Keratinocyte (primary cell): Measurements from ENCODE around the gene VSIG8. TPM values are rescaled to one million over a fixed set of nuclear protein-coding genes. Genes with fewer than 3 reads are reported as not detected.

Experiments used
- DNase-seq: peaks from one replicate; pipeline ENCODE4 v3.0.0-alpha.2; 2011; ENCODE audit warnings: low read depth, missing footprints, low spot score
- FAIRE-seq: peaks from 2 replicates; lab custom pipeline; 2011; peaks lifted over from hg19 to GRCh38; lab: Jason Lieb, UNC
- H2AFZ ChIP-seq: 2 replicates; pipeline ENCODE4 v1.6.0; 2012; ENCODE audit warnings: low read length, control low read depth, inconsistent platforms; ENCODE audit not compliant: control insufficient read depth
- H3K27ac ChIP-seq: 2 replicates; pipeline ENCODE4 v1.5.1; 2011; ENCODE audit warnings: low read length; ENCODE audit not compliant: control insufficient read depth, insufficient read depth
- H3K27me3 ChIP-seq: 3 replicates; pipeline ENCODE4 v1.6.0; 2011; ENCODE audit warnings: low read length; ENCODE audit not compliant: control insufficient read depth, insufficient read depth; ENCODE audit errors: extremely low read depth
- H3K36me3 ChIP-seq, 2 experiments: 2 replicates in 1 of 2; 3 replicates in 1 of 2; pipeline ENCODE4 v1.5.1; 2011; ENCODE audit warnings: low read length in 2 of 2, mild to moderate bottlenecking in 1 of 2; ENCODE audit not compliant: control insufficient read depth in 2 of 2, insufficient read depth in 2 of 2; ENCODE audit errors: extremely low read depth in 1 of 2
- H3K4me1 ChIP-seq: 3 replicates; pipeline ENCODE4 v1.5.1; 2011; ENCODE audit warnings: low read length; ENCODE audit not compliant: control insufficient read depth, insufficient read depth; ENCODE audit errors: extremely low read depth
- H3K4me2 ChIP-seq: 3 replicates; pipeline ENCODE4 v1.6.0; 2011; ENCODE audit warnings: low read depth, low read length; ENCODE audit not compliant: control insufficient read depth, insufficient read depth; ENCODE audit errors: extremely low read depth
- H3K4me3 ChIP-seq, 3 experiments: fragments of 200-600 bp in 1 of 3; sonication (generic) in 1 of 3; 2 replicates in 2 of 3; 3 replicates in 1 of 3; pipeline ENCODE4 v1.5.1; 2011 to 2016; ENCODE audit warnings: low read length in 3 of 3, mild to moderate bottlenecking in 3 of 3, control low read depth in 2 of 3, inconsistent platforms in 1 of 3, low read depth in 1 of 3, mixed read lengths in 1 of 3, mixed run types in 1 of 3, moderate library complexity in 1 of 3; ENCODE audit not compliant: control insufficient read depth in 2 of 3, insufficient read depth in 2 of 3; ENCODE audit errors: extremely low read depth in 1 of 3
- H3K79me2 ChIP-seq: 2 replicates; pipeline ENCODE4 v1.6.0; 2012; ENCODE audit warnings: low read length; ENCODE audit not compliant: control insufficient read depth, insufficient read depth
- H3K9ac ChIP-seq: 3 replicates; pipeline ENCODE4 v1.6.0; 2011; ENCODE audit warnings: low read length; ENCODE audit not compliant: control insufficient read depth, insufficient read depth; ENCODE audit errors: extremely low read depth
- H3K9me1 ChIP-seq: 3 replicates; pipeline ENCODE4 v1.6.0; 2011; ENCODE audit warnings: low read length; ENCODE audit not compliant: control insufficient read depth, insufficient read depth; ENCODE audit errors: extremely low read depth
- H3K9me3 ChIP-seq: 2 replicates; pipeline ENCODE4 v1.5.1; 2012; ENCODE audit warnings: low read depth, low read length; ENCODE audit not compliant: control insufficient read depth
- H4K20me1 ChIP-seq: 3 replicates; pipeline ENCODE4 v1.6.0; 2011; ENCODE audit warnings: low read length; ENCODE audit not compliant: control insufficient read depth, insufficient read depth; ENCODE audit errors: extremely low read depth
- EZH2 ChIP-seq: IDR thresholded peaks from one replicate; pipeline ENCODE4 v1.6.1; 2012; ENCODE audit warnings: inconsistent platforms, mild to moderate bottlenecking, low read length, moderate library complexity
- dilution Hi-C: fragments of 300-500 bp; cut with MboI; formaldehyde crosslinking; loops from one replicate; pipeline ENCODE4 v1.7.0; 2020; ENCODE audit warnings: low sequenced_read_pairs; ENCODE audit not compliant: extremely low pct_ligation_motif_present
- polyA plus RNA-seq, 5 experiments: library from polyadenylated mRNA; depleted of rRNA in 3 of 5; stranded (reverse) in 3 of 5; stranded (forward) in 1 of 5; unstranded in 1 of 5; fragments of >200 nt; gene quantifications; 1 replicate in 1 of 5; 2 replicates in 3 of 5; 3 replicates in 1 of 5; pipeline versions ENCODE4 v1.2.1 to v1.2.3, GENCODE V29; 2011 to 2012; ENCODE audit warnings: missing spikeins in 2 of 5, low read depth in 1 of 5, low replicate concordance in 1 of 5
- TF ChIP-seq, protein P1 (sequence below), 3 experiments: IDR thresholded peaks in 1 of 3; conservative IDR thresholded peaks in 1 of 3; optimal IDR thresholded peaks in 1 of 3; 2 replicates in 2 of 3; 3 replicates in 1 of 3; pipeline versions ENCODE3 to v1.5.1; 2011; ENCODE audit warnings: low read length in 3 of 3, mild to moderate bottlenecking in 3 of 3, moderate library complexity in 2 of 3, control low read depth in 1 of 3, inconsistent platforms in 1 of 3; ENCODE audit not compliant: insufficient read depth in 2 of 3; ENCODE audit errors: extremely low read depth in 1 of 3

VSIG8 gene
- polyA plus RNA-seq, 1 donor (not counting 4 experiments of a cell fraction or from before 2014, with no cell fraction given), result 0.56 TPM

DNA sequence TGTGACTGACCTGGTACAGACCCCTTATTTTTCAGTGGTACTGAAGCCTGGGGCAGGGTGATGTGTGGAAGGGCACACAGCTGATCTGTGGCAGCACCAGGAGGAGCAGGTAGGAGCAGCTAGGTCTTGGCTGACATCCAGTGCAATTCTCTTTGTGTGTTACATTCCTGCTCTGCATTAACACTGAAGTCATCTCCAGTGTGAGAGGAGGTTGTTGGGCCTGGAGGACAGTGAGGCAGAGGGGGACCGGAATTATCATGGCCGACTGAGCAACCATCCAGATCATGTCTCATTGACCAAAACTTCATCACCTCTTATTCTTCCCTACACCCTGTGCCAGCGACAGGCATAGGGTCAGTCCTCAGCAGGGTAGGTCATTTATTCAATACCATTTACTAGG lies 34.3 kb downstream of the VSIG8 start:
- Histone ChIP-seq H3K27ac (no peak overlapping the region), H3K27me3 (peaks cover 6% of the 10 kb centered on the region), H3K79me2 (no peaks in the 10 kb centered on the region), H4K20me1 (no peaks in the 10 kb centered on the region), H3K4me2 (no peak overlapping the region), H3K9me3 (no peaks in the 10 kb centered on the region), H3K9me1 (no peaks in the 10 kb centered on the region), H2AFZ (no peak overlapping the region), H3K4me1 (peaks cover 12% of the 10 kb centered on the region), H3K36me3 (no peaks in the 10 kb centered on the region), H3K9ac (no peak overlapping the region), H3K4me3 (no peak overlapping the region)
- DNase-seq (no peak), FAIRE-seq (peak; percentile 60)
- TF ChIP-seq EZH2, result no peak
- TF ChIP-seq, protein P1, sequence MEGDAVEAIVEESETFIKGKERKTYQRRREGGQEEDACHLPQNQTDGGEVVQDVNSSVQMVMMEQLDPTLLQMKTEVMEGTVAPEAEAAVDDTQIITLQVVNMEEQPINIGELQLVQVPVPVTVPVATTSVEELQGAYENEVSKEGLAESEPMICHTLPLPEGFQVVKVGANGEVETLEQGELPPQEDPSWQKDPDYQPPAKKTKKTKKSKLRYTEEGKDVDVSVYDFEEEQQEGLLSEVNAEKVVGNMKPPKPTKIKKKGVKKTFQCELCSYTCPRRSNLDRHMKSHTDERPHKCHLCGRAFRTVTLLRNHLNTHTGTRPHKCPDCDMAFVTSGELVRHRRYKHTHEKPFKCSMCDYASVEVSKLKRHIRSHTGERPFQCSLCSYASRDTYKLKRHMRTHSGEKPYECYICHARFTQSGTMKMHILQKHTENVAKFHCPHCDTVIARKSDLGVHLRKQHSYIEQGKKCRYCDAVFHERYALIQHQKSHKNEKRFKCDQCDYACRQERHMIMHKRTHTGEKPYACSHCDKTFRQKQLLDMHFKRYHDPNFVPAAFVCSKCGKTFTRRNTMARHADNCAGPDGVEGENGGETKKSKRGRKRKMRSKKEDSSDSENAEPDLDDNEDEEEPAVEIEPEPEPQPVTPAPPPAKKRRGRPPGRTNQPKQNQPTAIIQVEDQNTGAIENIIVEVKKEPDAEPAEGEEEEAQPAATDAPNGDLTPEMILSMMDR (optimal IDR thresholded peaks at IDR 0.05 in 1 of 3, IDR thresholded peaks at IDR 0.05 in 1 of 3, conservative IDR thresholded peaks at IDR 0.05 in 1 of 3; ENCODE audit: extremely low read depth in 1 of 3, insufficient read depth in 2 of 3, low read length in 3 of 3), result no peak
- dilution Hi-C loops, result no loop called here

DNA sequence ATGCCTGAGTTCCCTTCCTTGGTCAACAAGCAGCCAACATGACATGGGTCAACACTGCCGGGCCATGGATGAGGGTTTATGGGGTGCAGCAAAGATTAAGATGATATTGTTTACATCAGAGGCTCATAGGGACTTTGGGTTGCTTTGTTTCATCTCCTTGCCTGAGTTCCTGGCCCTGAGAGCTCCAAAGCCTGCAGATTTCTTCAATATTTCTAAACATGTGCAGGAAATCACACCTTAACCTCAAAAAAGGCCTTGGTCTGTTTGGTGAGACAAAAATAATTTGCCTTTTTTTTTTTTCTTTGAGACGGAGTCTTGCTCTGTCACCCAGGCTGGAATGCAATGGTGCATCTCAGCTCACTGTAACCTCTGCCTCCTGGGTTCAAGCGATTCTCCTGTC lies 34.9 kb downstream of the VSIG8 start:
- Histone ChIP-seq H3K9me1 (no peaks in the 10 kb centered on the region), H4K20me1 (no peaks in the 10 kb centered on the region), H3K4me1 (peaks cover 16% of the 10 kb centered on the region), H3K79me2 (no peaks in the 10 kb centered on the region), H3K27ac (no peak overlapping the region), H3K9ac (no peak overlapping the region), H3K9me3 (no peaks in the 10 kb centered on the region), H3K27me3 (peaks cover 13% of the 10 kb centered on the region), H2AFZ (no peak overlapping the region), H3K4me3 (no peak overlapping the region), H3K4me2 (no peak overlapping the region), H3K36me3 (no peaks in the 10 kb centered on the region)
- no peak for DNase-seq
- FAIRE-seq, result no peak
- dilution Hi-C loops, result no loop called here
- TF ChIP-seq, protein P1 (optimal IDR thresholded peaks at IDR 0.05 in 1 of 3, IDR thresholded peaks at IDR 0.05 in 1 of 3, conservative IDR thresholded peaks at IDR 0.05 in 1 of 3; ENCODE audit: extremely low read depth in 1 of 3, insufficient read depth in 2 of 3, low read length in 3 of 3), result no peak
- TF ChIP-seq EZH2, result no peak
